GM12872 (cell line): ENCODE results near the gene DDX17.

Source experiments
- CTCF ChIP-seq: IDR thresholded peaks from 3 replicates; pipeline ENCODE4 v1.5.1; 2011; ENCODE audit warnings: low read depth, mild to moderate bottlenecking, low read length, moderate library complexity; ENCODE audit not compliant: insufficient read depth

The DDX17 gene

GRCh38 chr22:38523029-38523428 lies 16.9 kb upstream of the DDX17 start:
- no peak for TF ChIP-seq CTCF

GRCh38 chr22:38519453-38520250 lies 13.5 kb upstream of the DDX17 start:
- TF ChIP-seq CTCF: no peak

GRCh38 chr22:38518620-38519019 lies 12.5 kb upstream of the DDX17 start:
- no peak for TF ChIP-seq CTCF

GRCh38 chr22:38513063-38513462 lies 7.0 kb upstream of the DDX17 start:
- peak; percentile 53; the same call in 2 of the 3 replicates for TF ChIP-seq CTCF

GRCh38 chr22:38510416-38510970 lies 4.4 kb upstream of the DDX17 start:
- no peak for TF ChIP-seq CTCF

- TF ChIP-seq CTCF: no peak
Measured at GRCh38 chr22:38505541-38506117, 482 bp downstream of the DDX17 start.

GRCh38 chr22:38504731-38505540 lies 1.2 kb downstream of the DDX17 start:
- no peak for TF ChIP-seq CTCF
